ENCODE results near the gene RAD51.

- no peak for TF ChIP-seq CTCF (IDR thresholded peaks at IDR 0.05 in 2 of 3, conservative IDR thresholded peaks at IDR 0.05 in 1 of 3; ENCODE audit: borderline replicate concordance in 1 of 3, insufficient read depth in 1 of 3, low read depth in 2 of 3, low read length in 2 of 3)
- TF ChIP-seq ZNF274 (IDR thresholded peaks at IDR 0.05; ENCODE audit: low read depth, low read length): no peak
- TF ChIP-seq POLR2A (IDR thresholded peaks at IDR 0.05; ENCODE audit: borderline replicate concordance, extremely low read depth, insufficient read depth, insufficient read length): no peak
- no peak for TF ChIP-seq POLR2AphosphoS5 (IDR thresholded peaks at IDR 0.05; ENCODE audit: low read depth, low read length)
- TF ChIP-seq EZH2 (IDR thresholded peaks at IDR 0.05): no peak
- no peak for TF ChIP-seq MAX (IDR thresholded peaks at IDR 0.05)
- TF ChIP-seq CEBPB (IDR thresholded peaks at IDR 0.05; ENCODE audit: low read depth): no peak
- no peak for TF ChIP-seq ZBTB33 (IDR thresholded peaks at IDR 0.05; ENCODE audit: extremely low read depth, insufficient replicate concordance, low read length)
- TF ChIP-seq ATF3 (IDR thresholded peaks at IDR 0.05): no peak
- no peak for TF ChIP-seq REST (IDR thresholded peaks at IDR 0.05; ENCODE audit: low read depth)
- TF ChIP-seq SIN3A (IDR thresholded peaks at IDR 0.05; ENCODE audit: low read depth): no peak
- TF ChIP-seq YY1 (IDR thresholded peaks at IDR 0.05; ENCODE audit: extremely low read depth, insufficient replicate concordance, low read depth, low read length): no peak
- TF ChIP-seq FOSL1 (IDR thresholded peaks at IDR 0.05; ENCODE audit: low read depth): no peak
- no peak for TF ChIP-seq RAD21 (IDR thresholded peaks at IDR 0.05; ENCODE audit: low read depth)
These were observed 54.2 kb downstream of the RAD51 start for GRCh38 chr15:40749151-40749630.

Measured in HCT116 (cell line).